IMR-90 (cell line): ENCODE results near the gene FGF2. TPM values are rescaled to one million over a fixed set of nuclear protein-coding genes. Genes with fewer than 3 reads are reported as not detected.
A peak's percentile ranks its signal among the peaks of the same experiment; 100 is the strongest.

Source experiments
- ATAC-seq: fragments of 200-7000 bp; cut with Tn5 transposase; 2 replicates; pipeline ENCODE4 v1.9.1; 2020; ENCODE audit warnings: low read depth, mild to moderate bottlenecking, moderate library complexity
- BruUV-seq: library from RNA; stranded (reverse); fragments of 400-500 nt; replicated peaks from 2 replicates; lab custom pipeline; 2021; lab: Mats Ljungman, UMichigan
- CTCF ChIA-PET: fragments of 300-600 bp; formaldehyde crosslinking; extraction: SDS; loops from one replicate; lab custom pipeline; 2021; ENCODE audit warnings: antibody characterized with exemption; lab: Yijun Ruan, JAX
- POLR2A ChIA-PET: fragments of 300-600 bp; sonication (Branson Sonifier 250); formaldehyde crosslinking; loops from one replicate; lab custom pipeline; 2022; ENCODE audit warnings: antibody characterized with exemption; ENCODE audit not compliant: unreplicated experiment; lab: Charles Lee
- DNase-seq: peaks from one replicate; pipeline ENCODE4 v3.0.0; 2013
- H2AFZ ChIP-seq: replicated peaks from 2 replicates; pipeline ENCODE3; 2013; ENCODE audit warnings: low read length, mild to moderate bottlenecking; ENCODE audit not compliant: poor library complexity
- H2AK5ac ChIP-seq: 2 replicates; pipeline ENCODE4 v1.6.1; 2013; ENCODE audit warnings: low read depth, low read length, inconsistent platforms
- H2AK9ac ChIP-seq: replicated peaks from 2 replicates; pipeline ENCODE3; 2013; ENCODE audit warnings: mild to moderate bottlenecking, low read depth, low read length, moderate library complexity; ENCODE audit not compliant: poor library complexity
- H2BK120ac ChIP-seq: 2 replicates; pipeline ENCODE4 v1.6.1; 2013; ENCODE audit warnings: low read depth, low read length, inconsistent platforms
- H2BK15ac ChIP-seq: 3 replicates; pipeline ENCODE4 v1.6.1; 2013; ENCODE audit warnings: low read depth, low read length, inconsistent platforms
- H2BK20ac ChIP-seq: 2 replicates; pipeline ENCODE4 v1.6.1; 2013; ENCODE audit warnings: low read depth, mild to moderate bottlenecking, inconsistent platforms, low read length, moderate library complexity
- H2BK5ac ChIP-seq: 2 replicates; pipeline ENCODE4 v1.6.1; 2013; ENCODE audit warnings: mild to moderate bottlenecking, low read depth, low read length, inconsistent platforms; ENCODE audit not compliant: poor library complexity, severe bottlenecking
- H3K14ac ChIP-seq: replicated peaks from 2 replicates; pipeline ENCODE4 v1.6.1; 2013; ENCODE audit warnings: low read depth, low read length, inconsistent platforms
- H3K18ac ChIP-seq: 2 replicates; pipeline ENCODE4 v1.6.1; 2013; ENCODE audit warnings: low read depth, low read length, control low read depth
- H3K23ac ChIP-seq: 2 replicates; pipeline ENCODE4 v1.6.1; 2013; ENCODE audit warnings: low read depth, low read length, inconsistent platforms
- H3K27ac ChIP-seq: 2 replicates; pipeline ENCODE4 v1.5.1; 2013; ENCODE audit warnings: mild to moderate bottlenecking, control low read depth, low read length; ENCODE audit not compliant: insufficient read depth
- H3K27me3 ChIP-seq: 2 replicates; pipeline ENCODE4 v1.6.1; 2013; ENCODE audit warnings: low read length; ENCODE audit not compliant: control insufficient read depth, insufficient read depth
- H3K36me3 ChIP-seq: 2 replicates; pipeline ENCODE4 v1.6.1; 2013; ENCODE audit warnings: low read length, mixed read lengths; ENCODE audit not compliant: control insufficient read depth, insufficient read depth
- H3K4ac ChIP-seq: 2 replicates; pipeline ENCODE4 v1.6.1; 2013; ENCODE audit warnings: low read depth, low read length, inconsistent platforms
- H3K4me1 ChIP-seq: 2 replicates; pipeline ENCODE4 v1.6.1; 2013; ENCODE audit warnings: low read length, mixed read lengths; ENCODE audit not compliant: control insufficient read depth, insufficient read depth
- H3K4me2 ChIP-seq: 2 replicates; pipeline ENCODE4 v1.6.1; 2013; ENCODE audit warnings: low read depth, mild to moderate bottlenecking, control low read depth, low read length, moderate library complexity
- H3K4me3 ChIP-seq: 2 replicates; pipeline ENCODE4 v1.5.1; 2013; ENCODE audit warnings: low read depth, mild to moderate bottlenecking, control low read depth, low read length, moderate library complexity; ENCODE audit not compliant: insufficient read depth
- H3K56ac ChIP-seq: 2 replicates; pipeline ENCODE4 v1.6.1; 2013; ENCODE audit warnings: low read length, inconsistent platforms; ENCODE audit not compliant: insufficient read depth; ENCODE audit errors: extremely low read depth
- H3K79me1 ChIP-seq, 2 experiments: 2 replicates each; pipeline ENCODE4 v1.6.1; 2013; ENCODE audit warnings: low read length in 2 of 2, inconsistent platforms in 1 of 2, low read depth in 1 of 2
- H3K9ac ChIP-seq: 2 replicates; pipeline ENCODE4 v1.6.1; 2013; ENCODE audit warnings: low read depth, low read length, control low read depth
- H3K9me1 ChIP-seq: 2 replicates; pipeline ENCODE4 v1.6.1; 2013; ENCODE audit warnings: low read length, inconsistent platforms; ENCODE audit not compliant: insufficient read depth
- H3K9me3 ChIP-seq: 2 replicates; pipeline ENCODE4 v1.6.1; 2013; ENCODE audit warnings: low read length; ENCODE audit not compliant: control insufficient read depth, insufficient read depth
- H4K20me1 ChIP-seq: 2 replicates; pipeline ENCODE4 v1.6.1; 2013; ENCODE audit warnings: low read length, inconsistent platforms; ENCODE audit not compliant: insufficient read depth
- H4K5ac ChIP-seq: 2 replicates; pipeline ENCODE4 v1.6.1; 2013; ENCODE audit warnings: mild to moderate bottlenecking, low read depth, low read length, control low read depth
- H4K8ac ChIP-seq, 2 experiments: 2 replicates each; pipeline ENCODE4 v1.6.1; 2013; ENCODE audit warnings: low read depth in 2 of 2, low read length in 2 of 2, control low read depth in 1 of 2, inconsistent platforms in 1 of 2
- H4K91ac ChIP-seq: 2 replicates; pipeline ENCODE4 v1.6.1; 2013; ENCODE audit warnings: low read depth, low read length, inconsistent platforms; ENCODE audit not compliant: insufficient read depth
- CEBPB ChIP-seq: IDR thresholded peaks from 2 replicates; pipeline ENCODE4 v1.6.1; 2012; ENCODE audit warnings: low read depth, low read length, improper control_type of control experiment
- CHD1 ChIP-seq: IDR thresholded peaks from 2 replicates; pipeline ENCODE4 v1.6.1; 2012; ENCODE audit warnings: low read depth, low read length, improper control_type of control experiment
- FOS ChIP-seq: fragments of 150-350 bp; IDR thresholded peaks from 2 replicates; pipeline ENCODE4 v1.6.1; 2016; ENCODE audit warnings: low read depth, low read length
- NFE2L2 ChIP-seq: fragments of 150-350 bp; IDR thresholded peaks from 2 replicates; pipeline ENCODE4 v1.6.1; 2016; ENCODE audit warnings: low read depth, mild to moderate bottlenecking, low read length
- POLR2A ChIP-seq: IDR thresholded peaks from 2 replicates; pipeline ENCODE4 v1.6.1; 2012; ENCODE audit warnings: mild to moderate bottlenecking, low read depth, low read length
- RCOR1 ChIP-seq: IDR thresholded peaks from 2 replicates; pipeline ENCODE4 v1.6.1; 2012; ENCODE audit warnings: mild to moderate bottlenecking, low read length, improper control_type of control experiment; ENCODE audit not compliant: insufficient replicate concordance
- RFX5 ChIP-seq: IDR thresholded peaks from 2 replicates; pipeline ENCODE4 v1.8.0; 2012; ENCODE audit warnings: low read depth, mild to moderate bottlenecking, low read length, moderate library complexity
- SMC3 ChIP-seq: fragments of 150-350 bp; IDR thresholded peaks from 2 replicates; pipeline ENCODE4 v1.6.1; 2016; ENCODE audit warnings: low read depth, mild to moderate bottlenecking, antibody characterized with exemption, low read length, moderate library complexity
- WGBS, 2 experiments: methylation state at CpG; one replicate each; pipeline versions ENCODE4 v1.1.5 to v1.1.7; 2013; ENCODE audit warnings: missing lambda C conversion rate in 2 of 2; ENCODE audit not compliant: insufficient read length in 1 of 2; ENCODE audit errors: extremely low coverage in 2 of 2; 5-methylcytosine and 5-hydroxymethylcytosine counted together
- dilution Hi-C: fragments of 300-500 bp; cut with HindIII; formaldehyde crosslinking; loops from one replicate; pipeline ENCODE4 v1.14.3; 2018; ENCODE audit warnings: low sequenced_read_pairs; ENCODE audit not compliant: unreplicated experiment
- in situ Hi-C: fragments of 300-500 bp; cut with MboI; formaldehyde crosslinking; loops from 3 replicates; pipeline ENCODE4 v1.14.3; 2019; ENCODE audit warnings: low sequenced_read_pairs, inconsistent platforms, mixed read lengths
- intact Hi-C: fragments of 100-400 bp; cut with micrococcal nuclease; formaldehyde crosslinking; loops from 2 replicates; pipeline ENCODE4 v1.10.0; 2022
- polyA plus RNA-seq, 3 experiments: library from polyadenylated mRNA; depleted of rRNA; stranded (reverse); fragments of >200 nt; gene quantifications; 2 replicates each; pipeline ENCODE4 v1.2.3, GENCODE V29; 2012; ENCODE audit warnings: low replicate concordance in 1 of 3
- total RNA-seq: library from RNA; depleted of rRNA; stranded (reverse); fragments of >200 nt; gene quantifications from 2 replicates; pipeline ENCODE4 v1.2.3, GENCODE V29; 2012
- TF ChIP-seq, protein P1 (sequence below): fragments of 150-350 bp; IDR thresholded peaks from 2 replicates; pipeline ENCODE4 v1.6.1; 2016; ENCODE audit warnings: low read depth, mild to moderate bottlenecking, low read length, moderate library complexity, borderline replicate concordance

The FGF2 gene
- total and polyA plus RNA-seq, 2 of the 4 experiments (the other 2 are of a cell fraction) = 12.9 to 27.1 TPM

DNA sequence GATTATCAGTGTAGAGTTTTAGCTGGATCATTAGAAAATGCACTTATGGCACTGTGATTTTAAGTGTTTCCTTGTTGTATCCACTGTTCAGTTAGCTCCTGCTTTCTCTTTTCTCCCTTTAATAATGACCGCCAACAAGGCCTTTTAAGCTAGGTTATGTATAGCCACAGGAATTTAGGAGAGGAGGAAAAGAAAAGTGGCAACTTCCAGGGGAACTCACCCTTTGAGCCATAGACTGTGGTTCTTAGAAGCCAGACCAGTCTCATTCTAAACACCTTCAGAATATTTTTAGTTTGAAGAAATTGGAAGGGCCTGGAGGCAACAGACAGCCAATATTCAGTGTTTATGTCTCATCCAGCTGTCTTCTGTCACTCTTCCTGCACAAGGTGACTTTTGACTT lies 6.1 kb downstream of the FGF2 start:
- H2BK15ac ChIP-seq = no peak overlapping the region
- H2AK5ac ChIP-seq = 0 out of 2 replicates have a peak overlapping the region, but pooled peaks have one; percentile 35
- intact Hi-C loops = loop anchor here (5.0 to 10.0 kb wide), 2 partner anchors 40 to 228 kb away; no protein-coding TSS in a partner anchor
- no peak overlapping the region for H3K18ac ChIP-seq
- peaks cover 62% of the 10 kb centered on the region for H4K20me1 ChIP-seq
- H2BK20ac ChIP-seq = no peak overlapping the region
- no peak overlapping the region for H4K8ac ChIP-seq
- no peak overlapping the region for H3K23ac ChIP-seq
- POLR2A ChIA-PET = no interaction called here
- BruUV-seq = no TSS peak
- no CpG with 5 or more reads among the region's 1 CpG for WGBS, 2 experiments
- no peaks in the 10 kb centered on the region for H3K9me3 ChIP-seq
- peak; percentile 29 for DNase-seq
- H4K91ac ChIP-seq = no peak overlapping the region
- no peak overlapping the region for H3K56ac ChIP-seq
- ATAC-seq = no peak
- H2AK9ac ChIP-seq = no peak overlapping the region
- no peak overlapping the region for H3K9ac ChIP-seq
- peaks cover 3 to 77% of the 10 kb centered on the region in 2 experiments; a peak in 2 of 4 replicates for H3K79me1 ChIP-seq
- H3K27ac ChIP-seq = no peak overlapping the region
- H3K4me3 ChIP-seq = no peak overlapping the region
- TF ChIP-seq RFX5 (no peak), POLR2A (no peak), FOS (no peak), NFE2L2 (no peak), CEBPB (no peak), RCOR1 (no peak), SMC3 (no peak), CHD1 (no peak)
- TF ChIP-seq, protein P1, sequence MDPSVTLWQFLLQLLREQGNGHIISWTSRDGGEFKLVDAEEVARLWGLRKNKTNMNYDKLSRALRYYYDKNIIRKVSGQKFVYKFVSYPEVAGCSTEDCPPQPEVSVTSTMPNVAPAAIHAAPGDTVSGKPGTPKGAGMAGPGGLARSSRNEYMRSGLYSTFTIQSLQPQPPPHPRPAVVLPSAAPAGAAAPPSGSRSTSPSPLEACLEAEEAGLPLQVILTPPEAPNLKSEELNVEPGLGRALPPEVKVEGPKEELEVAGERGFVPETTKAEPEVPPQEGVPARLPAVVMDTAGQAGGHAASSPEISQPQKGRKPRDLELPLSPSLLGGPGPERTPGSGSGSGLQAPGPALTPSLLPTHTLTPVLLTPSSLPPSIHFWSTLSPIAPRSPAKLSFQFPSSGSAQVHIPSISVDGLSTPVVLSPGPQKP = no peak
- H3K4me1 ChIP-seq = peaks cover 16% of the 10 kb centered on the region
- H2BK120ac ChIP-seq = no peak overlapping the region
- no peak overlapping the region for H3K4ac ChIP-seq
- H2BK5ac ChIP-seq = peak overlapping the region; percentile 69
- peaks cover 12% of the 10 kb centered on the region for H3K9me1 ChIP-seq
- no peak overlapping the region for H3K14ac ChIP-seq
- H4K5ac ChIP-seq = no peak overlapping the region
- no peaks in the 10 kb centered on the region for H3K27me3 ChIP-seq
- peaks cover 10% of the 10 kb centered on the region for H3K36me3 ChIP-seq
- CTCF ChIA-PET = interaction anchor here (1.2 kb wide), 1 partner anchor 75 kb away, joined by 4 read pairs; no protein-coding TSS in a partner anchor
- dilution Hi-C loops = no loop called here
- H2AFZ ChIP-seq = no peak overlapping the region
- in situ Hi-C loops = no loop called here
- peak overlapping the region; percentile 37; the same call in 1 of the 2 replicates for H3K4me2 ChIP-seq
